Activated naive CD8-positive, alpha-beta T cell treated with anti-CD3 and anti-CD28 coated beads for 36 hours (primary cell): ENCODE data around the gene RAB7A. TPM values are rescaled to one million over a fixed set of nuclear protein-coding genes. Genes with fewer than 3 reads are reported as not detected.

Experiments
- DNase-seq: peaks from one replicate; pipeline ENCODE4 v3.0.0; 2021
- H3K27ac Mint-ChIP-seq: one replicate; pipeline ENCODE4 v1.8.0; 2022; ENCODE audit warnings: mild to moderate bottlenecking, moderate library complexity, mixed read lengths
- H3K27me3 Mint-ChIP-seq: one replicate; pipeline ENCODE4 v1.8.0; 2022; ENCODE audit warnings: mild to moderate bottlenecking, mixed read lengths
- H3K36me3 Mint-ChIP-seq: one replicate; pipeline ENCODE4 v1.8.0; 2021; ENCODE audit warnings: mild to moderate bottlenecking, mixed read lengths
- H3K4me1 Mint-ChIP-seq: one replicate; pipeline ENCODE4 v1.8.0; 2021; ENCODE audit warnings: mixed read lengths
- H3K4me3 Mint-ChIP-seq: one replicate; pipeline ENCODE4 v1.8.0; 2022; ENCODE audit warnings: mild to moderate bottlenecking, moderate library complexity, mixed read lengths
- H3K9me3 Mint-ChIP-seq: one replicate; pipeline ENCODE4 v1.8.0; 2022; ENCODE audit warnings: mixed read lengths
- total RNA-seq, 2 experiments: library from RNA; stranded (reverse); gene quantifications; one replicate each; pipeline ENCODE4 v1.2.3, GENCODE V29; 2021

The RAB7A gene
- total RNA-seq, 2 experiments from 2014 or later: 260 to 278 TPM

DNA sequence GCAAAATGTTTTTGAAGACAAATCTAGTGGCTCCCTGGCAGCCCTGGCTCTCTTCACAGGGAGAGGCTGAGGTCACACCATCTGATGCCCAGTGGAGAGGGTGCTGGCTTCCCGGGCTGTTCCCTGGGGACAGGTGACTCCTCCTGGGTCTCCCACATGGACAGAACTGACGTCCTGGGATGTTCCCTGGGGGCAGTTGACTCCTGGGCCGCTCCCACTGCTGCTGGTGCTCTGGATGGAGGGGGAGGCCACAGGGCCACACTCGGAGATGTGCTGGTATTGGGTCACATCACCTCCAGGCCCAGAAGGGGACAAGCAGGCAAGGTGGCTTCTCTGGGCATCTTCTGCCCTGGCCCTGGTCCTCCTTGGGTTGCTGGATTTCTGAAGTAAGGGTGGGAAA, 125.6 kb downstream of the RAB7A start:
- Mint-ChIP-seq H3K36me3 (peaks cover 5% of the 10 kb centered on the region), H3K4me3 (no peak overlapping the region), H3K27ac (no peak overlapping the region), H3K27me3 (no peaks in the 10 kb centered on the region), H3K9me3 (peaks cover 21% of the 10 kb centered on the region), H3K4me1 (no peaks in the 10 kb centered on the region)
- DNase-seq: no peak

DNA sequence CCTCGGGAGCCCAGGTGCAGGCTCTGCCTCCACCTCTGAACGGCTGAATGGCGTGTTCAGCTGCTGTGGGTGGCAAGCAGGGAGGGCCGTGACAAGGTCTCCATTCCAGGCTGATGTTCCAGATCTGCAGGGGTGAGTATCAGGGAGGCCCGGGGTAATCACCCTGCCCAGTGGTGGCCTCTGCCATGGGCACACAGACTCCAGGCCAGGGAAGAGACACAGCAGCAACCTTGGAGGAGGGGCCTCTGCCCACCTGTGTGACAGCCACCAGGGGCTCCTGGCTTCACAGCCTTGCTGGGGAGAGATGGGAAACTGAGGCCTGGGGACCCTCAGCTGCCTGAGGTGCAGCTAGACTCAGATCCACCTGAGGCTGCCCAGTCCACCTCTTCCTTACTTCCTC, 127.8 kb downstream of the RAB7A start:
- no peak for DNase-seq

DNA sequence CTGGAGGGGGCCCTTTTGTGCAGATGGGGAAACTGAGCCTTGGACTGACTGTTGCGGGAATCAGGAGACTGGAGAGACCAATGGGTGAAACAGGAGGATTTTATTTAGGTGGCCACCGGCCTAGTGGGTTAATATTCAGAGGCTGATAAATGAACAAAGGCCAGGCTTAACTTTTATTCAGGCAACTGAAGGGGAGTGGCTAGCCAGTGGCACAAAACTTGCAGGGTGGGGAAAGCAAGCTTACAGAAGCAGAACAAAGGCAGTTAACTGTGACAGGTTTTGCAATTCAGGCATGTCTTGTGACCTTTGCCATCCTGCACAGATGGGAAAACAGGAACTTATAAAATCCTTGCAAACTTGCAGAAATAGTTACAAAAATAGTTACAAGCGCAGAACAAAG, 128.5 kb downstream of the RAB7A start:
- no peak overlapping the region for H3K4me3 Mint-ChIP-seq
- H3K27me3 Mint-ChIP-seq: no peaks in the 10 kb centered on the region
- no peak overlapping the region for H3K27ac Mint-ChIP-seq
- H3K4me1 Mint-ChIP-seq: no peaks in the 10 kb centered on the region
- DNase-seq: no peak
- H3K36me3 Mint-ChIP-seq: peaks cover 17% of the 10 kb centered on the region
- peaks cover 40% of the 10 kb centered on the region for H3K9me3 Mint-ChIP-seq

More for the DNA sequence above, 127.8 kb downstream of the RAB7A start:
- Mint-ChIP-seq H3K4me1 (no peaks in the 10 kb centered on the region), H3K9me3 (peaks cover 34% of the 10 kb centered on the region), H3K27me3 (no peaks in the 10 kb centered on the region), H3K36me3 (peaks cover 12% of the 10 kb centered on the region), H3K4me3 (no peak overlapping the region), H3K27ac (no peak overlapping the region)

DNA sequence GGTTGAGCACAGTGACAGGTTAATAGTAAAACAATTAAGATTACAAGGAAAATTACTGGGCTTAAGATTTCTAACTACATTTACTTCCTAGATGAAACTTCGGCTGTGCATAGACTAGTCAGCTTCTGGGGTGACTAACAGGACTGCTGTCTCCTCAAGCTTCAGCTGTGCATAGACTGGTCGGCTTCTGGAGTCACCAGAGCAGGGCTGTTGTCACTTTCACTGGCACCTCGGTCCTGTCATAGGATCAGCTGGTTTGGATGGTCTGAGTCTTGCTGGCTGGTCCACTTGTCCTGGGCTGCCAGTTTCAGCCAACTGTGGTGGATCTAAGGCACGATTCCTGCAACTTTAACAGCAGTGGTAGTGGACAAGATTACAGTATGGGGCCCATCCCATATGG, 129.6 kb downstream of the RAB7A start:
- Mint-ChIP-seq H3K36me3 (peaks cover 28% of the 10 kb centered on the region), H3K27ac (no peak overlapping the region), H3K4me1 (no peaks in the 10 kb centered on the region), H3K27me3 (no peaks in the 10 kb centered on the region), H3K9me3 (peaks cover 50% of the 10 kb centered on the region), H3K4me3 (no peak overlapping the region)
- no peak for DNase-seq

DNA sequence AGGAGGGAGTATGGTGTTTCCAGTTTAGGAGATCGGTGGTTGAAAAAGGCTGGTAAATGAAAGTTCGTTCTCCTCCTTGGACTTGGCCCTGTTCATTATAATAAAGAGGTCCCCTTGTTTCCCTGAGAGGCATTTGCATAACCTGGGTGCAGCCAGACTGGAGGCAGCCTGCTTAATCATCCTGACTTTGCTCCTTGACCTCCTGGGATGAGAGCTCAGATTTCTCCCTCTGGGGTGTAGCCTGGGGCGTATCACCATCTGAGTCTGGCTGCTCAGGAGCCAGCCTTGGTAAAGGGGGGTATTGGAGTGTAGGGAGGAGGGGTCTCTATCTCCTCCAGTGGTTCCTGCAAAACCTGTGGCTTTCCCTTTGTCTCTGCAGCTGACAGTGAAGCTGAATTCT, 132.2 kb downstream of the RAB7A start:
- Mint-ChIP-seq H3K4me1 (no peaks in the 10 kb centered on the region), H3K27ac (no peak overlapping the region), H3K9me3 (peaks cover 58% of the 10 kb centered on the region), H3K36me3 (peaks cover 45% of the 10 kb centered on the region), H3K4me3 (no peak overlapping the region), H3K27me3 (no peaks in the 10 kb centered on the region)
- no peak for DNase-seq

DNA sequence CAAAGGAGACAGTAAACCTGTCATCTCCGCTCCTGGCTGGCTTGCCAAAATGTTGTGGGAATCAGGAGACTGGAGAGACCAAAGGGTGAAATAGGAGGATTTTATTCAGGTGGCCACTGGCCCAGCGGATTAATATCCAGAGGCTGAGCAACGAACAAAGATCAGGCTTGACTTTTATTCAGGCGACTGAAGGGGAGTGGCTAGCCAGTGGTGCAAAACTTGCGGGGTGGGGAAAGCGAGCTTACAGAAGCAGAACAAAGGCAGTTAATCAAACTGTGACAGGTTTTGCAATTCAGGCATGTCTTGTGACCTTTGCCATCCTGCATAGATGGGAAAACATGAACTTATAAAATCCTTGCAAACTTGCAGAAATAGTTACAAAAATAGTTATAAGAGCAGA, 133.6 kb downstream of the RAB7A start:
- Mint-ChIP-seq H3K36me3 (peaks cover 39% of the 10 kb centered on the region), H3K27ac (no peak overlapping the region), H3K9me3 (peaks cover 49% of the 10 kb centered on the region)

DNA sequence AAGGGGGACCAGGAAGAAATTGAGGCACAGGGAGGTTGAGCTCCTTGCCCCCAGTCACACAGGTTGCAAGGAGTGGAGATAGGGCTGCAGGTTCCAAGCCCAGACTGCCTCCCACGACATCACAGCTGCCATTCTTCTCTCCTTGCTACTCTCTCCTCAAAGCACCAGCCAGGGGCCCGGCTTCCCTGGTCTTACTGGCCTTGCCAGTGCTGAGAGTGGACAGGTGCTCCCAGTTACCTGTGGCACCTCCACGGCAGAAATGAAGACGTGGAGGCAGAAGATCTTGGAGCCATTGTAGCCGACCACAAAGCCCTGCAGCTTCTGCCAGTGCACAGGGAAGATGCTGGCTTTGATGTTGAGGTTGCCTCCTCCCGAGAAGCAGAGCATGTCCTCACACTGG, 135.5 kb downstream of the RAB7A start:
- Mint-ChIP-seq H3K27ac (no peak overlapping the region), H3K36me3 (peaks cover 39% of the 10 kb centered on the region), H3K9me3 (peaks cover 38% of the 10 kb centered on the region), H3K27me3 (no peaks in the 10 kb centered on the region), H3K4me1 (no peaks in the 10 kb centered on the region), H3K4me3 (no peak overlapping the region)
- no peak for DNase-seq

More for the DNA sequence above, 133.6 kb downstream of the RAB7A start:
- no peak for DNase-seq
- Mint-ChIP-seq H3K4me3 (no peak overlapping the region), H3K4me1 (no peaks in the 10 kb centered on the region), H3K27me3 (no peaks in the 10 kb centered on the region)

DNA sequence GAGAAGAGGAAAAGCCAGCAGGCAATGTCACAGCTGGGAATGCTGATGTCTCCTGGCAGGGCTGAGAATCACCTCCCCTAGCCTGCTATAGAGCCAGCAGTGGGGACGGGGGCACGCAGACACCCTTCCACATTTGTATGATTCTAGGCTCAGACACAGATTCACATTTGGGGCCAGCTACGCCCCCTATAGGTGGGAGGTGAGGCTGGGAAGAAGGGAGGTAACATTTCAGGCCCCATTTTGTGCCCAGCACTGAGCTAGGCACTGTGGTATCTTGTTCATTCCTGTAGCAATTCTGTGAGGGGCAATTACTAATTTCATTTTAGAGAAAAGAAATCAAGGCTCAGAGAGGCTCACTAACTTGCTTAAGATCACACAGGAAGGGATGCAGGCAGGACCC, 137.6 kb downstream of the RAB7A start:
- H3K9me3 Mint-ChIP-seq: peaks cover 27% of the 10 kb centered on the region
- H3K27ac Mint-ChIP-seq: no peak overlapping the region
- peaks cover 3% of the 10 kb centered on the region for H3K4me1 Mint-ChIP-seq
- peaks cover 35% of the 10 kb centered on the region for H3K36me3 Mint-ChIP-seq
- H3K27me3 Mint-ChIP-seq: no peaks in the 10 kb centered on the region
- no peak overlapping the region for H3K4me3 Mint-ChIP-seq
- DNase-seq: no peak

Other genes with a start within 250 kb of the RAB7A start
- gene GATA2, start 233.0 kb upstream of the RAB7A start, total RNA-seq: under 1 TPM in 1 of 2 experiments, not detected in 1; 0.24 TPM
- 100 to 1,000 TPM; 148 to 149 TPM for gene RPN1, start 75.4 kb upstream of the RAB7A start, total RNA-seq
- 10 to 100 TPM; 47.5 to 47.6 TPM for gene ACAD9, start 153.4 kb downstream of the RAB7A start, total RNA-seq